Right lobe of liver (tissue), 4 donors: ENCODE data around the gene MAP3K9.

Experiments
- POLR2A ChIP-seq: fragments of 450-650 bp; IDR thresholded peaks from one replicate; pipeline ENCODE4 v1.6.1; 2017; ENCODE audit warnings: antibody characterized with exemption, mild to moderate bottlenecking
- TF ChIP-seq, protein P1 (sequence below), 4 donors: fragments of 200-600 bp in 3 of 4; fragments of 450-650 bp in 1 of 4; IDR thresholded peaks; one replicate each; pipeline versions ENCODE4 v1.5.1 to v1.8.0; 2016 to 2022; ENCODE audit warnings: antibody characterized with exemption in 4 of 4, mild to moderate bottlenecking in 2 of 4
- donor health status: DM: no; HTN: no; CAD: no.
- donor health status: DM: no; HTN: no; CAD: no.
- donor health status: DM: no; HTN: yes; CAD: no.

DNA sequence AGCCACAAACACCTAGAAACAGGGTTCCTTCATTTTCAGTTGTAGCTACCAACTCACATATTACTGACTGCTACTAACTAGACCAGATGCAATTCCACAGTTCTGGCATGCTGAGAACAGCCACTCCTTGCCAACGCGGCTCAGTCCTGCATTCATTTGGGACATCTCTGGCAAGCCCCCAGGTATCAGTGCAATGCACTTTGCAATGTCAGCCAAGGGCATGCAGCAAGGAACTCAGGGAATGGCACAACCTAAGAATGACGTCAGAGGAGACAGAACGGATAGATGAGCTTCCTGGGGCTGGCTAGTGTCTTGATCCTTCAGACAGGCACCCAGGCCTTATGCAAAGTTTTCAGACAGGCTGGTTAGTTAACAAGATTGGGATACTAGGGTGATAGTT lies 29.6 kb downstream of the MAP3K9 start:
- no peak for TF ChIP-seq POLR2A
- TF ChIP-seq, protein P1, sequence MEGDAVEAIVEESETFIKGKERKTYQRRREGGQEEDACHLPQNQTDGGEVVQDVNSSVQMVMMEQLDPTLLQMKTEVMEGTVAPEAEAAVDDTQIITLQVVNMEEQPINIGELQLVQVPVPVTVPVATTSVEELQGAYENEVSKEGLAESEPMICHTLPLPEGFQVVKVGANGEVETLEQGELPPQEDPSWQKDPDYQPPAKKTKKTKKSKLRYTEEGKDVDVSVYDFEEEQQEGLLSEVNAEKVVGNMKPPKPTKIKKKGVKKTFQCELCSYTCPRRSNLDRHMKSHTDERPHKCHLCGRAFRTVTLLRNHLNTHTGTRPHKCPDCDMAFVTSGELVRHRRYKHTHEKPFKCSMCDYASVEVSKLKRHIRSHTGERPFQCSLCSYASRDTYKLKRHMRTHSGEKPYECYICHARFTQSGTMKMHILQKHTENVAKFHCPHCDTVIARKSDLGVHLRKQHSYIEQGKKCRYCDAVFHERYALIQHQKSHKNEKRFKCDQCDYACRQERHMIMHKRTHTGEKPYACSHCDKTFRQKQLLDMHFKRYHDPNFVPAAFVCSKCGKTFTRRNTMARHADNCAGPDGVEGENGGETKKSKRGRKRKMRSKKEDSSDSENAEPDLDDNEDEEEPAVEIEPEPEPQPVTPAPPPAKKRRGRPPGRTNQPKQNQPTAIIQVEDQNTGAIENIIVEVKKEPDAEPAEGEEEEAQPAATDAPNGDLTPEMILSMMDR (IDR thresholded peaks at IDR 0.05) = no peak
